GM12875 (cell line): ENCODE data around the gene GOLGA6L24.
"Not testable (repeated sequence)": the region's sequence is repeated elsewhere in the genome, so short reads cannot be mapped to it uniquely, and the experiment has no call there.

ENCODE experiments used
- H3K4me3 ChIP-seq: one replicate; pipeline ENCODE4 v1.5.1; 2011; ENCODE audit warnings: low read depth, low read length, control low read depth

GOLGA6L24 gene

GRCh38 chr15:28357984-28358383, at the start of gene GOLGA6L24:
Gene GOLGA6L24 (minus strand): TSS chr15:28358084. CDS start chr15:28358023, 61 bp downstream.
- not testable (repeated sequence) for H3K4me3 ChIP-seq

GRCh38 chr15:28402774-28403435, 45.0 kb upstream of the GOLGA6L24 start:
- H3K4me3 ChIP-seq, result not testable (repeated sequence)

- not testable (repeated sequence) for H3K4me3 ChIP-seq
Measured at GRCh38 chr15:28396022-28396421, 38.1 kb upstream of the GOLGA6L24 start.

GRCh38 chr15:28380053-28380452, 22.2 kb upstream of the GOLGA6L24 start:
- not testable (repeated sequence) for H3K4me3 ChIP-seq

- H3K4me3 ChIP-seq, result not testable (repeated sequence)
Measured at GRCh38 chr15:28378364-28378763, 20.5 kb upstream of the GOLGA6L24 start, which contains the start of gene GOLGA8F. Gene GOLGA8F (plus strand): TSS chr15:28378664. CDS start chr15:28378762, 98 bp downstream.

GRCh38 chr15:28365502-28365901, 7.6 kb upstream of the GOLGA6L24 start:
- H3K4me3 ChIP-seq, result not testable (repeated sequence)

- H3K4me3 ChIP-seq, result peak within 1 kb of the TSS; percentile 29
Measured at GRCh38 chr15:28322129-28322588, 35.7 kb downstream of the GOLGA6L24 start, which contains the start of gene HERC2. Gene HERC2 (minus strand): TSS chr15:28322179. CDS start chr15:28321433, 746 bp downstream.

- peak overlapping the region; percentile 29 for H3K4me3 ChIP-seq
Measured at GRCh38 chr15:28321358-28322078, 36.4 kb downstream of the GOLGA6L24 start.

- not testable (repeated sequence) for H3K4me3 ChIP-seq
Measured at GRCh38 chr15:28319725-28320124, 38.2 kb downstream of the GOLGA6L24 start.

GRCh38 chr15:28318828-28319227, 39.1 kb downstream of the GOLGA6L24 start:
- not testable (repeated sequence) for H3K4me3 ChIP-seq

GRCh38 chr15:28318122-28318521, 39.8 kb downstream of the GOLGA6L24 start:
- not testable (repeated sequence) for H3K4me3 ChIP-seq

- H3K4me3 ChIP-seq, result not testable (repeated sequence)
Measured at GRCh38 chr15:28316958-28317357, 40.9 kb downstream of the GOLGA6L24 start.

GRCh38 chr15:28310454-28310853, 47.4 kb downstream of the GOLGA6L24 start:
- not testable (repeated sequence) for H3K4me3 ChIP-seq

GRCh38 chr15:28308718-28309117, 49.2 kb downstream of the GOLGA6L24 start:
- H3K4me3 ChIP-seq, result not testable (repeated sequence)
